GM23248 (cell line): ENCODE results near the gene KRTAP3-3. TPM values are rescaled to one million over a fixed set of nuclear protein-coding genes. Genes with fewer than 3 reads are reported as not detected.

Experiments used
- DNase-seq: peaks from one replicate; pipeline ENCODE4 v3.0.0-alpha.2; 2015
- H2AFZ ChIP-seq: fragments of 200-600 bp; sonication (generic); 2 replicates; pipeline ENCODE4 v1.6.1; 2016; ENCODE audit warnings: antibody characterized with exemption
- H3F3A ChIP-seq: fragments of 200-600 bp; sonication (generic); 2 replicates; pipeline ENCODE4 v1.6.1; 2016; ENCODE audit warnings: mild to moderate bottlenecking, antibody characterized with exemption, mixed run types; ENCODE audit not compliant: insufficient read depth
- H3K27ac ChIP-seq: fragments of 200-600 bp; sonication (generic); 2 replicates; pipeline ENCODE4 v1.5.1; 2016; ENCODE audit warnings: mild to moderate bottlenecking
- H3K27me3 ChIP-seq: fragments of 200-600 bp; sonication (generic); replicated peaks from 2 replicates; pipeline ENCODE4 v1.6.1; 2016; ENCODE audit warnings: mild to moderate bottlenecking; ENCODE audit not compliant: insufficient read depth
- H3K36me3 ChIP-seq: fragments of 200-600 bp; sonication (generic); 2 replicates; pipeline ENCODE4 v1.6.1; 2016; ENCODE audit warnings: low read depth, mild to moderate bottlenecking
- H3K4me1 ChIP-seq: fragments of 200-600 bp; sonication (generic); 2 replicates; pipeline ENCODE4 v1.6.1; 2016; ENCODE audit warnings: mild to moderate bottlenecking; ENCODE audit not compliant: insufficient read depth
- H3K4me2 ChIP-seq: fragments of 200-600 bp; sonication (generic); one replicate; pipeline ENCODE4 v1.6.1; 2016; ENCODE audit warnings: mild to moderate bottlenecking; ENCODE audit not compliant: unreplicated experiment
- H3K4me3 ChIP-seq: fragments of 200-600 bp; sonication (generic); 2 replicates; pipeline ENCODE4 v1.5.1; 2016; ENCODE audit warnings: mild to moderate bottlenecking
- H3K79me2 ChIP-seq: fragments of 200-600 bp; sonication (generic); 2 replicates; pipeline ENCODE4 v1.6.1; 2016; ENCODE audit warnings: mild to moderate bottlenecking; ENCODE audit not compliant: insufficient read depth
- H3K9ac ChIP-seq: fragments of 200-600 bp; sonication (generic); 2 replicates; pipeline ENCODE4 v1.6.1; 2016; ENCODE audit warnings: mild to moderate bottlenecking
- H3K9me2 ChIP-seq: fragments of 200-600 bp; sonication (generic); 2 replicates; pipeline ENCODE4 v1.6.1; 2016; ENCODE audit warnings: mixed run types, mild to moderate bottlenecking, moderate library complexity; ENCODE audit not compliant: insufficient read depth
- H3K9me3 ChIP-seq: fragments of 200-600 bp; sonication (generic); one replicate; pipeline ENCODE4 v1.6.1; 2017; ENCODE audit warnings: low read depth
- H4K20me1 ChIP-seq: fragments of 200-600 bp; sonication (generic); 2 replicates; pipeline ENCODE4 v1.6.0; 2016; ENCODE audit not compliant: insufficient read depth
- EZH2 ChIP-seq: fragments of 200-600 bp; sonication (generic); IDR thresholded peaks from 2 replicates; pipeline ENCODE4 v1.6.1; 2018; ENCODE audit warnings: antibody characterized with exemption, mild to moderate bottlenecking; ENCODE audit not compliant: insufficient read depth, poor library complexity, severe bottlenecking
- EZH2phosphoT487 ChIP-seq: fragments of 200-600 bp; sonication (generic); IDR thresholded peaks from 2 replicates; pipeline ENCODE4 v1.6.1; 2018; ENCODE audit warnings: antibody characterized with exemption, moderate library complexity, mild to moderate bottlenecking, low read depth; ENCODE audit not compliant: insufficient read depth
- WGBS, 2 experiments: methylation state at CpG; one replicate each; pipeline ENCODE4 v1.1.6; 2015 to 2017; ENCODE audit warnings: low lambda C conversion rate in 2 of 2, low coverage in 1 of 2; ENCODE audit errors: missing lambda C conversion rate in 2 of 2; 5-methylcytosine and 5-hydroxymethylcytosine counted together
- in situ Hi-C: fragments of 300-500 bp; cut with MboI; formaldehyde crosslinking; loops from 2 replicates; pipeline ENCODE4 v1.15.0; 2020
- polyA plus RNA-seq: library from polyadenylated mRNA; unstranded; fragments of >200 nt; fragmentation: Nextera tagmentation; extraction: Ambion mirVana; gene quantifications from 2 replicates; pipeline ENCODE4 v1.2.1, GENCODE V29; 2016
- total RNA-seq: library from RNA; depleted of rRNA; stranded (reverse); fragments of >200 nt; shearing (Covaris generic); gene quantifications from 2 replicates; pipeline ENCODE4 v1.2.3, GENCODE V29; 2014

Gene KRTAP3-3
- total and polyA plus RNA-seq, 2 experiments from 2014 or later: not detected

- TF ChIP-seq EZH2 (no peak), EZH2phosphoT487 (no peak)
- Histone ChIP-seq H3K4me2 (no peak overlapping the region), H3F3A (peaks cover 4% of the 10 kb centered on the region; the same call in 1 of the 2 replicates), H3K36me3 (no peaks in the 10 kb centered on the region), H3K27me3 (no peaks in the 10 kb centered on the region), H3K9me2 (no peaks in the 10 kb centered on the region), H2AFZ (no peak overlapping the region), H3K4me3 (no peak overlapping the region), H4K20me1 (no peaks in the 10 kb centered on the region), H3K79me2 (no peaks in the 10 kb centered on the region), H3K9ac (no peak overlapping the region), H3K9me3 (no peaks in the 10 kb centered on the region), H3K27ac (no peak overlapping the region), H3K4me1 (no peaks in the 10 kb centered on the region)
- WGBS, 2 experiments: 94 to 100% methylated on average over 3 of the region's 3 CpGs
- no peak for DNase-seq
- in situ Hi-C loops: no loop called here
These were observed 25.5 kb upstream of the KRTAP3-3 start for GRCh38 chr17:41019415-41019814.

- in situ Hi-C loops: no loop called here
- no peak for DNase-seq
- Histone ChIP-seq H3K9me2 (no peaks in the 10 kb centered on the region), H3K4me2 (no peak overlapping the region), H3F3A (peaks cover 11% of the 10 kb centered on the region), H3K36me3 (no peaks in the 10 kb centered on the region), H3K27ac (no peak overlapping the region), H3K9me3 (no peaks in the 10 kb centered on the region), H3K9ac (no peak overlapping the region), H3K27me3 (no peaks in the 10 kb centered on the region), H3K4me1 (peaks cover 7% of the 10 kb centered on the region), H4K20me1 (no peaks in the 10 kb centered on the region), H3K79me2 (no peaks in the 10 kb centered on the region), H3K4me3 (no peak overlapping the region), H2AFZ (no peak overlapping the region)
- no peak for TF ChIP-seq EZH2
- WGBS, 2 experiments: 92 to 97% methylated on average over 3 of the region's 3 CpGs
These were observed 24.6 kb upstream of the KRTAP3-3 start for GRCh38 chr17:41018541-41018940.

- Histone ChIP-seq H3K4me3 (no peak overlapping the region), H3K79me2 (no peaks in the 10 kb centered on the region), H3K9ac (no peak overlapping the region), H3K4me2 (no peak overlapping the region), H2AFZ (no peak overlapping the region), H3K27ac (no peak overlapping the region), H3F3A (peaks cover 28% of the 10 kb centered on the region), H3K9me2 (no peaks in the 10 kb centered on the region), H3K9me3 (no peaks in the 10 kb centered on the region), H3K36me3 (no peaks in the 10 kb centered on the region), H4K20me1 (no peaks in the 10 kb centered on the region), H3K4me1 (peaks cover 16% of the 10 kb centered on the region), H3K27me3 (no peaks in the 10 kb centered on the region)
- TF ChIP-seq EZH2phosphoT487: no peak
- no peak for TF ChIP-seq EZH2
- no peak for DNase-seq
- in situ Hi-C loops: no loop called here
- 90 to 92% methylated on average over 13 of the region's 13 CpGs for WGBS, 2 experiments
These were observed 22.7 kb upstream of the KRTAP3-3 start for GRCh38 chr17:41016578-41017215.

GRCh38 chr17:41015454-41015853, 21.5 kb upstream of the KRTAP3-3 start:
- Histone ChIP-seq H3K27me3 (no peaks in the 10 kb centered on the region), H3K79me2 (no peaks in the 10 kb centered on the region), H3F3A (peaks cover 28% of the 10 kb centered on the region), H4K20me1 (no peaks in the 10 kb centered on the region), H3K27ac (no peak overlapping the region), H2AFZ (no peak overlapping the region), H3K9ac (no peak overlapping the region), H3K4me1 (peaks cover 16% of the 10 kb centered on the region), H3K9me2 (no peaks in the 10 kb centered on the region), H3K4me2 (no peak overlapping the region), H3K4me3 (no peak overlapping the region), H3K36me3 (no peaks in the 10 kb centered on the region), H3K9me3 (no peaks in the 10 kb centered on the region)
- TF ChIP-seq EZH2: no peak
- TF ChIP-seq EZH2phosphoT487: no peak
- in situ Hi-C loops: no loop called here
- DNase-seq: no peak
- 74 to 78% methylated on average over 7 of the region's 7 CpGs for WGBS, 2 experiments
